GM19452 (cell line): Measurements from ENCODE around the gene RLN3.

Experiments
- ATAC-seq: cut with Tn5 transposase; IDR thresholded peaks from one replicate; pipeline ENCODE4 v1.9.1; 2021; ENCODE audit not compliant: unreplicated experiment

Gene RLN3

GRCh38 chr19:14027856-14028450 lies at the start of gene RLN3:
Gene RLN3, plus strand, starts transcription at chr19:14028148. Its CDS starts 57 bp downstream, at chr19:14028205.
- no peak for ATAC-seq

- ATAC-seq: no peak
These were observed 49.4 kb upstream of the RLN3 start for GRCh38 chr19:13978351-13979243.

DNA sequence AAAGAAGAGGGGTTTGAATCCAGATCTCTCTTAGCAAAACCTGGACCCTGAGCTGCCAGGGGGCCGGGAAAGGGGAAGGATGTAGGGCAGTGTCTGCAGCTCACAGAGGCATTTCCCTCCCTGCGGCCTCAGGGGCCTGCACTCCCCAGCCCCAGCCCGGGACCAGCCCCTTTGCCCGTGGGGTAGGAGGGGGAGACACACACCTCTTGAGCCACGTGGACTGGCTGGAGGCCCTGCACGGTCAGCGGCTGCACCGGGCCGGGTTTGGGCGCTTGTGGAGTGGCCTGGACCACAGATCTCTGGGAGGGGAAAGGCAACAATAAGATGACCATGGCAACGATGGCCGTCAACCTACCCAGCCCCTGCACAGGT lies 48.7 kb upstream of the RLN3 start:
- ATAC-seq: no peak

GRCh38 chr19:13979686-13980085 lies 48.3 kb upstream of the RLN3 start:
- ATAC-seq: no peak

GRCh38 chr19:13980340-13980739 lies 47.6 kb upstream of the RLN3 start:
- ATAC-seq: no peak

DNA sequence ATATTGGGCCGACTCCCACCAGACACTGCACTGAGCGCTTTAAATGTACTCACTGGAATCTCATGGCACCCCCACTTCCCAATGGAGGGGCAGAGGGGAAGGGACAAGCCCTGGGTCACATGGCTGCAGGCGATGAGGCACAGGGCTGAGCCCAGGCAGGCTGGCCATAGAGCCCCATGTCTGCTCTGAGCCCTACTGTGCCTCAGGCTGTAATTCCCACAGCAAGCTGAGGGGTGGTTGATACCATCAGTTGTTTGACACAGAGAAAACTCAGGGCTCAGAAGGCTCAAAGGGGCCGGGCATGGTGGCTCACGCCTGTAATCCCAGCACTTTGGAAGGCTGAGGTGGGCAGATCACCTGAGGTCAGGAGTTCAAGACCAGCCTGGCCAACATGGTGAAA lies 46.9 kb upstream of the RLN3 start:
- ATAC-seq: no peak

GRCh38 chr19:13981467-13981866 lies 46.5 kb upstream of the RLN3 start:
- ATAC-seq: no peak

GRCh38 chr19:13981988-13982501 lies 45.9 kb upstream of the RLN3 start:
- ATAC-seq: no peak

DNA sequence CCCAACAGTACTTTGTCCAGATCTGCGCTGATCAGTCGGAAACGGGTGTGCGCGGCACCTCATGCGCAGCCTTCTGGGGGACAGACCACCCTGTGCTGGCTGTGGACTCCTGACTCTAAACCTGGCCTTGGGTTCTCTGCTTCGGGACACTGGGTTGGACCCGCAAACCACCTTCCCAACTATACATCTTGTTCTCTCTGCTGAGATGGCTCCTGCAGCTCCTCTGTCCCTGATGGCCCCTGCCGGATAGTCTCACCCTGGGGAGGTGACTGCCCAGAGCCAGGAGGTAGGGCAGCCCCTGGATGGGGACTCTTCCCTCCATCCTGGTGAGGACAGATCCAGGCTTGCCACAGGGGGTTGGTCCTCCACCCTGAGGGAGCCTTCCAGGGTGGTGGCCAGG lies 45.2 kb upstream of the RLN3 start:
- no peak for ATAC-seq

GRCh38 chr19:13983213-13983889 lies 44.6 kb upstream of the RLN3 start:
- no peak for ATAC-seq

GRCh38 chr19:13984186-13984585 lies 43.8 kb upstream of the RLN3 start:
- no peak for ATAC-seq

DNA sequence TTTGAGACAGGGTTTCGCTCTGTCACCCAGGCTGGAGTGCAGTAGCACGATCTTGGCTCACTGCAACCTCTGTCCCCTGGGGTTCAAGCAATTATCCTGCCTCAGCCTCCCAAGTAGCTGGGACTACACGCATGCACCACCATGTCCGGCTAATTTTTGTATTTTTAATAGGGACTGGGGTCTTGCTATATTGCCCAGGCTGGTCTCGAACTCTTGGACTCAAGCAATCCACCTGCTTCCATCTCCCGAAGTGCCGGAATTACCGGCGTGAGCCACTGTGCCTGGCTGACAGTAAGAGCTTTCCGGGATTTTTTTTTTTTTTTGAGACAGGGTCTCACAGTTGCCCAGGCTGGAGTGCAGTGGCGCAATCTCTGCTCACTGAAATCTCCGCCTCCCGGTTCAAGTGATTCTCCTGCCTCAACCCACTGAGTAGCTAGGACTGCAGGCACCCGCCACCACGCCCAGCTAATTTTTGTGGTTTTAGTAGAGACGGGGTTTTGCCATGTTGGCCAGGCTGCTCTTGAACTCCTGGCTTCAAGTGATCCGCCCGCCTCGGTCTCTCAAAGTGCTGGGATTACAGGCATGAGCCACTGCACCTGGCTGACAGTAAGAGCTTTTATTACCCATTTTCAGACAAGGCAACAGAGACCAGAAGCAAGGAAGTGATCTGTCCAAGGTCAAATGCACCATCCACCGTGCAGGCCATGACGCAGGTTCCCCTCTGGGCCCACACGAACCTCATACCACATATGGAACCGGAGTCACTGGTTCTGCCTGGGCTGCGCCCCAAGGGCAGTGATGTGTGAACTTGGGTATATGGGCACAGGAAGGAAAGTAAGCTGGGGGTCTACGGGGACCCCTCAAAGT lies 42.8 kb upstream of the RLN3 start:
- ATAC-seq: no peak

GRCh38 chr19:13985771-13986347 lies 42.1 kb upstream of the RLN3 start:
- ATAC-seq: no peak

- ATAC-seq: peak; percentile 86
These were observed 41.5 kb upstream of the RLN3 start for GRCh38 chr19:13986348-13986904.

GRCh38 chr19:13987101-13987890 lies 40.7 kb upstream of the RLN3 start:
- no peak for ATAC-seq

GRCh38 chr19:13989487-13989886 lies 38.5 kb upstream of the RLN3 start:
- no peak for ATAC-seq

DNA sequence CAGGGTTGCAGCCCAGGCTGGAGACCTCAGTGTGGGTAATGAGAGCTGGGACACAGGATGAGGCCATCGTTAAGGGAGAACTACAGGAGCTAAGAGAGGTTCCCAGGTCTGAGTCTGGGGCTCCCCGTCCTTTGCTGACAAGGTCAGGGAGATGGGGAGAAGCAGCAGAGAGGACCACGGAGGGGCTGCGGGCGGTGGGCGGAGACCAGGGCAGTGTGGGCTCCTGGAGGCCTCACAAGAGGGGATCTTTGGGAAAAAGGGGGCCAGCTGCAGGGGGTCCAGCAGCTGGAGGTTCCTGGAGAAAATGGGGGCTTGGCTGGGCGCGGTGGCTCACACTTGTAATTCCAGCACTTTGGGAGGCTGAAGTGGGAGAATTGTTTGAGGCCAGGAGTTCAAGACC lies 37.9 kb upstream of the RLN3 start:
- no peak for ATAC-seq

- ATAC-seq: no peak
These were observed 35.9 kb upstream of the RLN3 start for GRCh38 chr19:13992025-13992424.

GRCh38 chr19:13993590-13994300 lies 34.2 kb upstream of the RLN3 start:
- ATAC-seq: no peak
